ENCODE measurements around the gene DEPDC7.

DNA sequence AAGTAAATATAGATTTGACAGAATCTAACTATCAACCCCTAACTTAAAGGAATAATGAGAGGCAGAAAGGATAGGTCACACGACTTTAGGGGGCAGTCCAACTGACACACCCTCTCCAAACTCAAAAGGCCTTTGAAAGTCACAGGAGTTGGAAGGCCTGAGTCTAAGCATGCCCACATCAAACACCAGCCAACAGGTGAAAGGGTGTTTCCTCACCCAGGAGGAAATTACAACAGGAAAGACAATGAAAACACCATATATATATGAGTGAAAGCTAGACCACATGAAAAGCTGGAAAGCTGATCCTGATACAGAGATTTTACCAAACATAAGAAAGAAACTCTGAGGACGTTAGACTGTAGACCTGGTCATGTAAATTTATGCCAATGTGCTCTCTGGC is 10.5 kb upstream of the DEPDC7 start:
- TF ChIP-seq POLR2A (IDR thresholded peaks at IDR 0.05) (no peak), EP300 (IDR thresholded peaks at IDR 0.05) (no peak)
- TF ChIP-seq, protein P1, sequence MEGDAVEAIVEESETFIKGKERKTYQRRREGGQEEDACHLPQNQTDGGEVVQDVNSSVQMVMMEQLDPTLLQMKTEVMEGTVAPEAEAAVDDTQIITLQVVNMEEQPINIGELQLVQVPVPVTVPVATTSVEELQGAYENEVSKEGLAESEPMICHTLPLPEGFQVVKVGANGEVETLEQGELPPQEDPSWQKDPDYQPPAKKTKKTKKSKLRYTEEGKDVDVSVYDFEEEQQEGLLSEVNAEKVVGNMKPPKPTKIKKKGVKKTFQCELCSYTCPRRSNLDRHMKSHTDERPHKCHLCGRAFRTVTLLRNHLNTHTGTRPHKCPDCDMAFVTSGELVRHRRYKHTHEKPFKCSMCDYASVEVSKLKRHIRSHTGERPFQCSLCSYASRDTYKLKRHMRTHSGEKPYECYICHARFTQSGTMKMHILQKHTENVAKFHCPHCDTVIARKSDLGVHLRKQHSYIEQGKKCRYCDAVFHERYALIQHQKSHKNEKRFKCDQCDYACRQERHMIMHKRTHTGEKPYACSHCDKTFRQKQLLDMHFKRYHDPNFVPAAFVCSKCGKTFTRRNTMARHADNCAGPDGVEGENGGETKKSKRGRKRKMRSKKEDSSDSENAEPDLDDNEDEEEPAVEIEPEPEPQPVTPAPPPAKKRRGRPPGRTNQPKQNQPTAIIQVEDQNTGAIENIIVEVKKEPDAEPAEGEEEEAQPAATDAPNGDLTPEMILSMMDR (IDR thresholded peaks at IDR 0.05) = no peak
